ENCODE measurements around the gene RAB37.

DNA sequence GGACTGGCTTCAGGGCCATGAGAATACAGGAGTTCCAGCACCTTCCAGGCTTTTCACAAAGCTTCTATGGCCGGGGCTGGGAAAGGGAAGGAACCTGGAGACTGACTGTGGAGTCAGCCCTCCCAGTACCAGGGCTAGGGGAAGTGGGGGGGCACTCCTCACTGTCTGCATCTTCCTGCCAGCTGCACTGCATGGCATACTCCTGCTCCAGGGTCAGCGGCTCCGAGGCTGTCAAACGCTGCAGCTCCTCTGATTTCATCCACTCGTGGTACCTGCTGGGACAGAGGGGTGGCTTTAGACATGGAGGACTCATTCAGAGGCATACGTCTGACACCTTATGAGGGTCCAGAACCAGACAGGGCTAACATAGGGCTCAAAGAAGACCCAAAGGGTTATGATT, 36.4 kb downstream of the RAB37 start:
- TF ChIP-seq CREB1 (CRISPR knock-in tag; IDR thresholded peaks at IDR 0.05) = no peak
- TF ChIP-seq, protein P1, sequence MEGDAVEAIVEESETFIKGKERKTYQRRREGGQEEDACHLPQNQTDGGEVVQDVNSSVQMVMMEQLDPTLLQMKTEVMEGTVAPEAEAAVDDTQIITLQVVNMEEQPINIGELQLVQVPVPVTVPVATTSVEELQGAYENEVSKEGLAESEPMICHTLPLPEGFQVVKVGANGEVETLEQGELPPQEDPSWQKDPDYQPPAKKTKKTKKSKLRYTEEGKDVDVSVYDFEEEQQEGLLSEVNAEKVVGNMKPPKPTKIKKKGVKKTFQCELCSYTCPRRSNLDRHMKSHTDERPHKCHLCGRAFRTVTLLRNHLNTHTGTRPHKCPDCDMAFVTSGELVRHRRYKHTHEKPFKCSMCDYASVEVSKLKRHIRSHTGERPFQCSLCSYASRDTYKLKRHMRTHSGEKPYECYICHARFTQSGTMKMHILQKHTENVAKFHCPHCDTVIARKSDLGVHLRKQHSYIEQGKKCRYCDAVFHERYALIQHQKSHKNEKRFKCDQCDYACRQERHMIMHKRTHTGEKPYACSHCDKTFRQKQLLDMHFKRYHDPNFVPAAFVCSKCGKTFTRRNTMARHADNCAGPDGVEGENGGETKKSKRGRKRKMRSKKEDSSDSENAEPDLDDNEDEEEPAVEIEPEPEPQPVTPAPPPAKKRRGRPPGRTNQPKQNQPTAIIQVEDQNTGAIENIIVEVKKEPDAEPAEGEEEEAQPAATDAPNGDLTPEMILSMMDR (IDR thresholded peaks at IDR 0.05) = no peak
- TF ChIP-seq, protein P2, sequence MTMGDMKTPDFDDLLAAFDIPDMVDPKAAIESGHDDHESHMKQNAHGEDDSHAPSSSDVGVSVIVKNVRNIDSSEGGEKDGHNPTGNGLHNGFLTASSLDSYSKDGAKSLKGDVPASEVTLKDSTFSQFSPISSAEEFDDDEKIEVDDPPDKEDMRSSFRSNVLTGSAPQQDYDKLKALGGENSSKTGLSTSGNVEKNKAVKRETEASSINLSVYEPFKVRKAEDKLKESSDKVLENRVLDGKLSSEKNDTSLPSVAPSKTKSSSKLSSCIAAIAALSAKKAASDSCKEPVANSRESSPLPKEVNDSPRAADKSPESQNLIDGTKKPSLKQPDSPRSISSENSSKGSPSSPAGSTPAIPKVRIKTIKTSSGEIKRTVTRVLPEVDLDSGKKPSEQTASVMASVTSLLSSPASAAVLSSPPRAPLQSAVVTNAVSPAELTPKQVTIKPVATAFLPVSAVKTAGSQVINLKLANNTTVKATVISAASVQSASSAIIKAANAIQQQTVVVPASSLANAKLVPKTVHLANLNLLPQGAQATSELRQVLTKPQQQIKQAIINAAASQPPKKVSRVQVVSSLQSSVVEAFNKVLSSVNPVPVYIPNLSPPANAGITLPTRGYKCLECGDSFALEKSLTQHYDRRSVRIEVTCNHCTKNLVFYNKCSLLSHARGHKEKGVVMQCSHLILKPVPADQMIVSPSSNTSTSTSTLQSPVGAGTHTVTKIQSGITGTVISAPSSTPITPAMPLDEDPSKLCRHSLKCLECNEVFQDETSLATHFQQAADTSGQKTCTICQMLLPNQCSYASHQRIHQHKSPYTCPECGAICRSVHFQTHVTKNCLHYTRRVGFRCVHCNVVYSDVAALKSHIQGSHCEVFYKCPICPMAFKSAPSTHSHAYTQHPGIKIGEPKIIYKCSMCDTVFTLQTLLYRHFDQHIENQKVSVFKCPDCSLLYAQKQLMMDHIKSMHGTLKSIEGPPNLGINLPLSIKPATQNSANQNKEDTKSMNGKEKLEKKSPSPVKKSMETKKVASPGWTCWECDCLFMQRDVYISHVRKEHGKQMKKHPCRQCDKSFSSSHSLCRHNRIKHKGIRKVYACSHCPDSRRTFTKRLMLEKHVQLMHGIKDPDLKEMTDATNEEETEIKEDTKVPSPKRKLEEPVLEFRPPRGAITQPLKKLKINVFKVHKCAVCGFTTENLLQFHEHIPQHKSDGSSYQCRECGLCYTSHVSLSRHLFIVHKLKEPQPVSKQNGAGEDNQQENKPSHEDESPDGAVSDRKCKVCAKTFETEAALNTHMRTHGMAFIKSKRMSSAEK (CRISPR knock-in tag; IDR thresholded peaks at IDR 0.05; ENCODE audit: borderline replicate concordance) = no peak

All from WTC11 (cell line).